B cell (primary cell): ENCODE measurements around the gene FBXO30. TPM values are rescaled to one million over a fixed set of nuclear protein-coding genes. Genes with fewer than 3 reads are reported as not detected.

Experiments
- ATAC-seq: fragments of 200-7000 bp; cut with Tn5 transposase; one replicate; pipeline ENCODE4 v1.10.0; 2021; ENCODE audit warnings: low read depth, mild to moderate bottlenecking, moderate number of reproducible peaks, moderate library complexity
- CTCF ChIA-PET: fragments of 350-600 bp; sonication (Branson Sonifier 250); formaldehyde crosslinking; loops from one replicate; lab custom pipeline; 2021; ENCODE audit warnings: antibody characterized with exemption, inconsistent platforms; lab: Charles Lee
- POLR2A ChIA-PET: fragments of 350-600 bp; sonication (Branson Sonifier 250); formaldehyde crosslinking; loops from one replicate; lab custom pipeline; 2021; ENCODE audit warnings: antibody characterized with exemption; lab: Charles Lee
- DNase-seq: peaks from one replicate; pipeline ENCODE4 v3.0.0; 2013
- H2AFZ ChIP-seq: 2 replicates; pipeline ENCODE4 v1.6.1; 2012; ENCODE audit warnings: mild to moderate bottlenecking, low read depth, low read length; ENCODE audit not compliant: insufficient read depth, poor library complexity, severe bottlenecking
- H3K27ac ChIP-seq, 2 donors: 1 replicate in 1 of 2; 2 replicates in 1 of 2; pipeline ENCODE4 v1.5.1; 2012 to 2013; ENCODE audit warnings: low read length in 2 of 2, mild to moderate bottlenecking in 2 of 2, moderate library complexity in 1 of 2
- H3K27me3 ChIP-seq, 4 experiments: fragments of 200-600 bp in 1 of 4; sonication (generic) in 1 of 4; replicated peaks in 1 of 4; 1 replicate in 2 of 4; 2 replicates in 2 of 4; pipeline versions ENCODE4 v1.6.1 to v1.7.0; 2013 to 2016; ENCODE audit warnings: low read length in 3 of 4, mild to moderate bottlenecking in 2 of 4, mixed read lengths in 1 of 4, moderate library complexity in 1 of 4; ENCODE audit not compliant: insufficient read depth in 4 of 4, control insufficient read depth in 3 of 4; ENCODE audit errors: control extremely low read depth in 1 of 4
- H3K36me3 ChIP-seq, 2 experiments: replicated peaks in 1 of 2; 1 replicate in 1 of 2; 2 replicates in 1 of 2; pipeline versions ENCODE4 v1.6.1 to v1.7.1; 2013; ENCODE audit warnings: low read length in 1 of 2; ENCODE audit not compliant: insufficient read depth in 2 of 2, control insufficient read depth in 1 of 2; ENCODE audit errors: control extremely low read depth in 1 of 2, extremely low read depth in 1 of 2
- H3K4me1 ChIP-seq, 2 donors: fragments of 200-600 bp in 1 of 2; sonication (generic) in 1 of 2; 1 replicate in 1 of 2; 2 replicates in 1 of 2; pipeline versions ENCODE4 v1.5.1 to v1.6.1; 2013 to 2017; ENCODE audit warnings: low read length in 2 of 2; ENCODE audit not compliant: control insufficient read depth in 2 of 2, insufficient read depth in 2 of 2
- H3K4me2 ChIP-seq: replicated peaks from 2 replicates; pipeline ENCODE3; 2012; ENCODE audit warnings: mild to moderate bottlenecking, low read depth, low read length; ENCODE audit not compliant: poor library complexity, severe bottlenecking
- H3K4me3 ChIP-seq, 5 experiments: fragments of 200-600 bp in 1 of 5; sonication (generic) in 1 of 5; 1 replicate in 3 of 5; 2 replicates in 2 of 5; pipeline versions ENCODE4 v1.5.1 to v1.7.0; 2011 to 2016; ENCODE audit warnings: low read length in 4 of 5, mild to moderate bottlenecking in 4 of 5, low read depth in 2 of 5, control low read depth in 1 of 5, moderate library complexity in 1 of 5; ENCODE audit not compliant: insufficient read depth in 1 of 5; ENCODE audit errors: control extremely low read depth in 1 of 5, extremely low read depth in 1 of 5
- H3K79me2 ChIP-seq: fragments of 200-600 bp; sonication (generic); one replicate; pipeline ENCODE4 v1.6.0; 2016; ENCODE audit warnings: low read length; ENCODE audit not compliant: control insufficient read depth, insufficient read depth
- H3K9ac ChIP-seq: fragments of 200-600 bp; sonication (generic); 2 replicates; pipeline ENCODE4 v1.6.1; 2017; ENCODE audit warnings: mild to moderate bottlenecking, low read length, moderate library complexity
- H3K9me3 ChIP-seq, 3 donors: one replicate each; pipeline versions ENCODE4 v1.6.1 to v1.7.1; 2013; ENCODE audit warnings: low read length in 2 of 3; ENCODE audit not compliant: control insufficient read depth in 2 of 3, insufficient read depth in 1 of 3; ENCODE audit errors: control extremely low read depth in 1 of 3
- H4K20me1 ChIP-seq: 2 replicates; pipeline ENCODE4 v1.6.0; 2012; ENCODE audit warnings: mild to moderate bottlenecking, low read length; ENCODE audit not compliant: insufficient read depth, control insufficient read depth, poor library complexity, severe bottlenecking
- H3K27ac Mint-ChIP-seq: one replicate; pipeline ENCODE4 v1.8.0; 2021; ENCODE audit warnings: mixed read lengths
- H3K27me3 Mint-ChIP-seq: one replicate; pipeline ENCODE4 v1.8.0; 2021; ENCODE audit warnings: mixed read lengths
- H3K4me1 Mint-ChIP-seq: one replicate; pipeline ENCODE4 v1.8.0; 2021; ENCODE audit warnings: mixed read lengths
- H3K4me3 Mint-ChIP-seq: one replicate; pipeline ENCODE4 v1.8.0; 2021; ENCODE audit warnings: mixed read lengths
- H3K9me3 Mint-ChIP-seq: one replicate; pipeline ENCODE4 v1.8.0; 2022; ENCODE audit warnings: mixed read lengths; ENCODE audit not compliant: insufficient read depth
- CTCF ChIP-seq: fragments of 200-600 bp; IDR thresholded peaks from one replicate; pipeline ENCODE4 v1.8.0; 2022; ENCODE audit warnings: antibody characterized with exemption, mild to moderate bottlenecking
- EZH2 ChIP-seq: IDR thresholded peaks from 2 replicates; pipeline ENCODE4 v1.6.1; 2012; ENCODE audit warnings: borderline replicate concordance, low read depth, mild to moderate bottlenecking, moderate library complexity, low read length; ENCODE audit not compliant: insufficient read depth, poor library complexity, severe bottlenecking
- WGBS: methylation state at CpG from one replicate; pipeline ENCODE4 v1.1.5; 2013; ENCODE audit warnings: missing lambda C conversion rate; ENCODE audit not compliant: insufficient coverage; 5-methylcytosine and 5-hydroxymethylcytosine counted together
- intact Hi-C: fragments of 100-400 bp; cut with micrococcal nuclease; formaldehyde crosslinking; loops from one replicate; pipeline ENCODE4 v1.10.0; 2022
- polyA plus RNA-seq: library from polyadenylated mRNA; depleted of rRNA; stranded (reverse); fragments of >200 nt; gene quantifications from 2 replicates; pipeline ENCODE4 v1.2.3, GENCODE V29; 2012
- total RNA-seq, 2 donors: library from RNA; stranded (reverse); fragments of 120-200 nt in 1 of 2; gene quantifications; 1 replicate in 1 of 2; 2 replicates in 1 of 2; pipeline versions ENCODE4 v1.2.3 to v1.2.4, GENCODE V29; 2013 to 2022

FBXO30 gene
- total and polyA plus RNA-seq, 2 donors (not counting 1 experiment from before 2014, with no cell fraction given): 0.85 to 9.7 TPM

DNA sequence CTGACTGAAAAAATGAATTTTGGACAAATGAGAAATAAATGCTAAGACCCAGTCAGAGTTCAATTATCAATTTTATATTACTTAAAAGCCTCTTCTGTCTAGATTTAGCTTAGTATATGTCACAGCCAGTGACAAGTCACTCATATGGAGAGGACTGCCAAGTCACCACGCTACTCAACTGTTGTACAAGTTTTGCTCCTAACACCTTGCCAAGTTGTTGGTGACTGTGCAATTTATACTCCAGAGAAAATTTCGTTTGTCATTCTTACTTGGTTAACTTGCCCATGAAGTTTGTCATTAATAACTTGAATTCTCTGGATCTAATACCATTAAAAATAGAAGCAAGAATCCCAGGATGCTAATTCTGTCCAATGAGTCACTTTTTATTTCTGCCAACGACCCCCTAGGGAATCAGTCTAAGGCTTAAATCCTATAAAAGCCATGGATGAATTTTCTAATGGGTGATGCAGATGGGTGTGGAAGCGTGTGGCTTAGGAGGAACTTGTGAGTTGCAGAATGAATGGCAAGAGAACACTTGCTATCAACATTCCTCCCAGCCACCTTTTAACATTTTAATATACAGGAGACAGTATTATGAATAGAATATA is 30.4 kb upstream of the FBXO30 start:
- TF ChIP-seq CTCF (no peak), EZH2 (no peak)
- no peak overlapping the region for H3K4me3 ChIP-seq
- H3K79me2 ChIP-seq: no peaks in the 10 kb centered on the region
- CTCF ChIA-PET: no interaction called here
- H3K4me1 ChIP-seq: no peaks in the 10 kb centered on the region
- intact Hi-C loops: no loop called here
- H3K4me3 Mint-ChIP-seq: no peak overlapping the region
- H3K4me2 ChIP-seq: no peak overlapping the region
- no peaks in the 10 kb centered on the region for H4K20me1 ChIP-seq
- 100% methylated on average over 1 of the region's 4 CpGs for WGBS
- H3K9ac ChIP-seq: no peak overlapping the region
- DNase-seq: no peak
- H3K27ac ChIP-seq: no peak overlapping the region
- H3K9me3 Mint-ChIP-seq: no peaks in the 10 kb centered on the region
- H3K4me1 Mint-ChIP-seq: no peaks in the 10 kb centered on the region
- peaks cover 0 to 3% of the 10 kb centered on the region in 2 experiments for H3K36me3 ChIP-seq
- H3K9me3 ChIP-seq: no peaks in the 10 kb centered on the region
- no peaks in the 10 kb centered on the region for H3K27me3 Mint-ChIP-seq
- H3K27ac Mint-ChIP-seq: no peak overlapping the region
- no peak for ATAC-seq
- POLR2A ChIA-PET: no interaction called here
- H2AFZ ChIP-seq: no peak overlapping the region
- no peaks in the 10 kb centered on the region for H3K27me3 ChIP-seq

- Histone ChIP-seq H3K4me3 (no peak overlapping the region), H2AFZ (no peak overlapping the region), H3K36me3 (peaks cover 0 to 3% of the 10 kb centered on the region in 2 experiments), H3K79me2 (no peaks in the 10 kb centered on the region), H3K4me1 (no peaks in the 10 kb centered on the region), H3K9me3 (no peaks in the 10 kb centered on the region), H3K9ac (no peak overlapping the region), H3K27me3 (no peaks in the 10 kb centered on the region), H4K20me1 (no peaks in the 10 kb centered on the region), H3K27ac (no peak overlapping the region), H3K4me2 (no peak overlapping the region)
- ChIA-PET POLR2A (no interaction called here), CTCF (no interaction called here)
- H3K9me3 Mint-ChIP-seq: no peaks in the 10 kb centered on the region
- ATAC-seq (no peak), DNase-seq (no peak)
- TF ChIP-seq EZH2 (no peak), CTCF (no peak)
- H3K4me3 Mint-ChIP-seq: no peak overlapping the region
- no CpG with 5 or more reads among the region's 3 CpGs for WGBS
- intact Hi-C loops: no loop called here
- no peak overlapping the region for H3K27ac Mint-ChIP-seq
- no peaks in the 10 kb centered on the region for H3K27me3 Mint-ChIP-seq
- H3K4me1 Mint-ChIP-seq: no peaks in the 10 kb centered on the region
These were observed 28.3 kb upstream of the FBXO30 start for GRCh38 chr6:145842693-145843546.
